ENCODE results near the gene ICAM2. TPM values are rescaled to one million over a fixed set of nuclear protein-coding genes. Genes with fewer than 3 reads are reported as not detected.

ICAM2 gene
- total and polyA plus RNA-seq, 7 donors = 6.0 to 59.5 (median 28.5) TPM

GRCh38 chr17:63998050-63998720 is 22.2 kb downstream of the ICAM2 start, which contains the start of gene PRR29:
TSS of gene PRR29 (plus strand) at chr17:63998351. CDS start at chr17:63998365, 14 bp downstream.
- Histone ChIP-seq H3K9me3 (no peaks in the 10 kb centered on the region), H3K27me3 (peaks cover 14 to 40% (median 32%) of the 10 kb centered on the region in 3 donors), H3K4me1 (peaks cover 0 to 17% (median 16%) of the 10 kb centered on the region in 4 donors), H3K36me3 (no peaks in the 10 kb centered on the region), H3K4me3 (peak within 1 kb of the TSS; percentile 32 to 56 (median 50)), H3K27ac (peak within 1 kb of the TSS in 2 of 4 donors; percentile 25 to 49)
- intact Hi-C loops (cut with DNase I) = no loop called here
- no peak for TF ChIP-seq CTCF (IDR thresholded peaks at IDR 0.05)
- TF ChIP-seq POLR2A (IDR thresholded peaks at IDR 0.05) = no peak
- TF ChIP-seq POLR2AphosphoS5 (IDR thresholded peaks at IDR 0.05) = no peak
- no peak for TF ChIP-seq EP300 (IDR thresholded peaks at IDR 0.05)
- peak; percentile 77 for DNase-seq
- WGBS, 2 donors = 2% methylated on average over 43 of the region's 43 CpGs

GRCh38 chr17:63997341-63998048 is 22.9 kb downstream of the ICAM2 start:
- DNase-seq = peak; percentile 60
- WGBS, 2 donors = 18 to 25% methylated on average over 19 of the region's 19 CpGs

GRCh38 chr17:63996430-63997182 is 23.8 kb downstream of the ICAM2 start:
- no peaks in the 10 kb centered on the region for H3K36me3 ChIP-seq
- peaks cover 0 to 17% (median 16%) of the 10 kb centered on the region in 4 donors for H3K4me1 ChIP-seq
- peak; percentile 43 for DNase-seq
- 94 to 95% methylated on average over 11 of the region's 11 CpGs for WGBS, 2 donors
- TF ChIP-seq POLR2AphosphoS5 (IDR thresholded peaks at IDR 0.05) = no peak
- TF ChIP-seq POLR2A (IDR thresholded peaks at IDR 0.05) = no peak
- TF ChIP-seq CTCF (IDR thresholded peaks at IDR 0.05) = no peak
- no peak for TF ChIP-seq EP300 (IDR thresholded peaks at IDR 0.05)
- peaks cover 14 to 53% (median 32%) of the 10 kb centered on the region in 3 donors for H3K27me3 ChIP-seq
- H3K9me3 ChIP-seq = no peaks in the 10 kb centered on the region
- no peak overlapping the region for H3K4me3 ChIP-seq
- intact Hi-C loops (cut with DNase I) = no loop called here
- H3K27ac ChIP-seq = no peak overlapping the region

More at GRCh38 chr17:63997341-63998048, 22.9 kb downstream of the ICAM2 start:
- Histone ChIP-seq H3K36me3 (no peaks in the 10 kb centered on the region), H3K4me3 (peak overlapping the region in 3 of 4 donors; percentile 46 to 56 (median 55)), H3K27me3 (peaks cover 14 to 44% (median 32%) of the 10 kb centered on the region in 3 donors), H3K27ac (peak overlapping the region in 2 of 4 donors; percentile 25 to 49), H3K4me1 (peaks cover 0 to 17% (median 16%) of the 10 kb centered on the region in 4 donors), H3K9me3 (no peaks in the 10 kb centered on the region)
- intact Hi-C loops (cut with DNase I) = no loop called here
- TF ChIP-seq POLR2A (IDR thresholded peaks at IDR 0.05) (no peak), CTCF (IDR thresholded peaks at IDR 0.05) (no peak), POLR2AphosphoS5 (IDR thresholded peaks at IDR 0.05) (no peak), EP300 (IDR thresholded peaks at IDR 0.05) (no peak)

- WGBS, 2 donors = 84 to 90% methylated on average over 5 of the region's 5 CpGs
- Histone ChIP-seq H3K27ac (no peak overlapping the region), H3K9me3 (no peaks in the 10 kb centered on the region), H3K4me3 (no peak overlapping the region), H3K27me3 (peaks cover 14 to 58% (median 35%) of the 10 kb centered on the region in 3 donors), H3K36me3 (no peaks in the 10 kb centered on the region), H3K4me1 (peaks cover 0 to 18% (median 16%) of the 10 kb centered on the region in 4 donors)
- TF ChIP-seq EP300 (IDR thresholded peaks at IDR 0.05) (no peak), CTCF (IDR thresholded peaks at IDR 0.05) (no peak), POLR2A (IDR thresholded peaks at IDR 0.05) (no peak), POLR2AphosphoS5 (IDR thresholded peaks at IDR 0.05) (no peak)
- peak; percentile 18 for DNase-seq
- intact Hi-C loops (cut with DNase I) = no loop called here
These were observed 24.8 kb downstream of the ICAM2 start for GRCh38 chr17:63995626-63996025.

Data from sigmoid colon (tissue), 7 donors.